HG02610 (cell line): Measurements from ENCODE around the gene SATB2.

ENCODE experiments used
- ATAC-seq: cut with Tn5 transposase; IDR thresholded peaks from one replicate; pipeline ENCODE4 v1.9.1; 2021; ENCODE audit warnings: mild to moderate bottlenecking, moderate library complexity; ENCODE audit not compliant: unreplicated experiment

The SATB2 gene

GRCh38 chr2:199273042-199273511 is 184.7 kb downstream of the SATB2 start:
- ATAC-seq = no peak

GRCh38 chr2:199261936-199262335 is 195.8 kb downstream of the SATB2 start:
- no peak for ATAC-seq

DNA sequence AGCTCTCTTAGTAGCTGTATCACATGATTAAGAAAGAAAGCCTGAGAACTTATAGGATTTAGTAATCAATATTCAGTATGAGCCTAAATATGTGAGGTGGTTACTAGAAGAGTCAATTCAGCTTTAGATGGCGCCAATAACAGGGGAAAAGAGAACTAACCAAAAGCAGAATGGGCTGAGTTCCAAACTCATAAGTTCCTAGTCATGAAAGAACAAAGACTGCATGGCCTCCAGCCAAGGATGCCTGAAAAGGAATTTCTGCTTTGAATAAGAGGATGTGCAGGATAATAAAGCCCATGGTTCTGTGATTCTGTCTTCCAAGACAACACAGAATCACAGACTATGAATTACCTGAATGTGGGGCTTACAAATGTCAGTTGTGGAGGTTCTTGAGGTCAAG is 196.5 kb downstream of the SATB2 start:
- ATAC-seq = no peak

DNA sequence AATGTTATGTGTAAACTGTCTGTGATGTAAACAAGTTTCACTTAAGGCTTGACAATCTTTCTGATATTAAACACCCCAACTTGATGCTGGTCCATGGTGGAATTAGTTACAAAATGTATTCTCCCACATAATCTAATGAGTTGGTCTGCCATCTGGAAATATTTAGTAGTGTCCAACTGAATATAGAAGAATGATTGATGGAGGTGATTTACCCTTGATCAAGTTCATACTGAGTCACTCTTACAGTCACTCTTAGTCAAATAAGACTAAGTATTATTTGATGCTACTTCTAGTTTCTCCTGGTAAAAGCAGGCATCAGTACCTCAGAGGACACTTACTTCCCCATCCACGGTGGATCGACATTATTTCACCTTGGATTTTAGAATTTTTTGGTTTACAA is 198.1 kb downstream of the SATB2 start:
- ATAC-seq = no peak

- ATAC-seq = no peak
Measured at GRCh38 chr2:199258291-199258690, 199.4 kb downstream of the SATB2 start.

DNA sequence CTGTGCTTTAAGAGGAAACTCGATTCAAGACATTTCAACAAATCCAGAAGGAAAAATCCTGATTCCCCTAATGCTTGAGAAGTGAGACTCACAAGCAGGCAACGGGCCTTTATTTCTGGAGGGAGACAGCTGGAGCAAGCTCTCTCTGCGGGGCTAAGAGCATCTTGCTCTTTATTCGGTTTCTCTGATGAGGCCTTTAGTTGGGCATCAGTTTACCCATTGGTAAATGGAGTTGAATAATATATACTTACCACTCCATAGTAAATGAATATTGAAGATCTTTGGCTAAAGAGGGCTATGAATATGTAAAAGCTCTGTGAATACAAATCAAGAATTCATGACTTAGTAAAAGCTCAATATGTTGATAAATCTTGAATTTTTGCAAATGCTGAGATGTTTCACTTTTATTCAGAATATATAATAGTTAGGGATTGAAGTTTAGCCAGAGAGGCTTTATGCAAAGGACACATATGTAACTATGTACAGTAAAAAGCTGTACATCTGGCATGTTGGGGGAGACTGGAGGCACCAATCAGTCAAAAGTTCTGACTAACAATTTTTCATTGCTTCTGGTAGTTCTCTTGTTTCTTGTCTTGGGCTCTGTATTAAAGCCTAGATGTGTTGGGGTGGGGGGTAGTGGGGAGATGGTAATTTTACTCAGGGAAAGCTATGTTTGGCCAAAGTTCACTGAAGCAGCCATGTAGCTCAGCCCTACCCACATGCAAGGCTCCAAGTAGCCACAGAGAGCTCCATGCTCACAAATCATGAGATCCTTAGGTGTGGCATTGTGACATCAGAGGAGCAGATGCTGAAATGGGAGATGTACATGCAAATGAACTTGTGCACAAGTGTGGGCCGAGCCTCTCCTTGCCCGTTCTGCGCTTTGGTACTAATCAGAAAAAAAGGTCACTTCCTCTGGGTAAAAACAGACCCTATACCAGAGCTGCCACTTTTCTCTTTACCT is 200.2 kb downstream of the SATB2 start:
- no peak for ATAC-seq

DNA sequence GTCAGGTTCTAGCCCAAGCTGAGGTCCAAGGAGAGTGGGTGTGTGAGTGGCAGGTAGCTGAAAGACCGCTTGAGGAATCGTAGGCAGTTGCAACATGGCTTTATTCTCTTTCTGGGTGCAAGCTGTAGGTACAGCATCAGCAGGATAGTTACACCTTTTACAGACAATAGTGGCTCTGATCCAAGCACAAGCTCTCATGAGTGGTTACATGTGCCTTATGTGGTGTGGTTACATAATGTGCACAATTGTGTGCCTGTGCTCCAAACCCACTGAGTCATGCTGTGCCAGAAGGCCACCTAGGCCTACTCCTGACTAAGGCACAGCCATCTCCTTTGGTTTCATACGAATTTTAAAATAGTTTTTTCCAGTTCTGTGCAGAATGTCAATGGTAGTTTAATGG is 227.6 kb downstream of the SATB2 start:
- no peak for ATAC-seq

DNA sequence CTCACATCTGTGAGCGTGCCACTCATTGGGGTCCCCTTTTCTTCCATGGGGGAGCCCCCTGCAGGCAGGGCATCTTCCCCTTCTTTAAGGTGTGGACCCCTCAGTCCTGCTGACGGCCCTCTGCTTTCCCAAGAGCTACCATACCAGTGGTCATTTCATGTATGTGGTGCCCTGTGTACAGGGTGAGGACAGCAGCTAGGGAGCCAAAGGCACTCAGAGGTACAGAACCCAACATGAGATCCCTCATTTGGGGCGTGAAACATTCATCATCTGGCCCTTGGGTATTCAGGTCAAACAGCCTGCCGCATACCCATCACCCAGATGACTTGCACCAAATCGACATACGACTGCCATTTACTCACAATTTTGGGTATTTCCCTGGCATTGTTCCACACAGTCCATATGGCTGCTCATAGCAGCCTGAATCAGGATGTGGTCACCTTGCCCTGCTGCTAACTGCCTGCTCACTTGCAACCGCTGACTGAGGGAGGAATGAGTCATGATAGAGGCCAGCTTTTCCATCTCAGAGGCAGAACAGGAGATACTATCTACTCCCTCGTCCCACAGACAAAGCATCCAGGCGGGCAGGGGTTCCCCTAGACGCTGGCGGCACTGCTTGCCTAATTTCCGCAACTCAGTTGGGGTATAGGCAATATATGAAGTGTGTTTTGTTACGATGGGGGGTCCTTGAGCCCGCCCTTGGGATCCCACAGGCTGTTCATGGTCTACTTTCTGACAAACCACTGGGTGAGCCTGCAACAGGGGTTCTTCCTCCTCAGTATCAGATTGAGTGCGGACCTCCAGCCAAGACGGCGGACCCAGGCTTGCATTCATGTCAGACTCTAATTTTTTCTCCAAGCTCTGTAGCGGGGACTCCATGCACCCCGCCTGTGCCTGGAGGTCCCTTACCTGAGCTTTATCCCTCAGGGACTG is 228.6 kb downstream of the SATB2 start:
- peak; percentile 93 for ATAC-seq

- ATAC-seq = no peak
Measured at GRCh38 chr2:199223791-199224190, 233.9 kb downstream of the SATB2 start.

DNA sequence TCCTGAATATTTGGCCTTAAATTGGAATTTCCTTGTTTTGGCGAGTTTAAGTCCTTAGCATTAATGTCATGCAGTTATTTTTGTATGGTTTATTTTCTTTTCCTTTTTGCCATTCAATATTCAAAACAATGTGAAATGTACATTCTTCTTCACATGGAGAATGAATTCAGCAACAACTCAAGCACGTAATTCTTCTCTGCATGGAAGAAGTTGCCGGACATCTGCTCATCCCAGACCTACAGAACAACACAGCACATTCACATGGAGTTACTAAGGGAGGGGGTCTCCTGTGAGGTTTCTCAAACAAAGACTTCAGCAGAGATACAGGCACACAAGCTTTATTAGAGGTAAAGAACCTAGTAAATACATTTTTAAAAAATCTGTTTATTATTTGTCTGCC is 236.8 kb downstream of the SATB2 start:
- no peak for ATAC-seq

- ATAC-seq = no peak
Measured at GRCh38 chr2:199219551-199219950, 238.2 kb downstream of the SATB2 start.
